Head of caudate nucleus (tissue), 42 donors: ENCODE data around the gene SDR9C7.
"Not testable (repeated sequence)": the region's sequence is repeated elsewhere in the genome, so short reads cannot be mapped to it uniquely, and the experiment has no call there.

Source experiments
- DNase-seq, 42 donors: peaks; one replicate each; pipeline versions ENCODE4 v3.0.0 to v3.0.0-alpha.2; 2020 to 2021; ENCODE audit warnings: mixed read lengths in 7 of 42
- intact Hi-C: fragments of 100-400 bp; cut with DNase I; formaldehyde crosslinking; loops from one replicate; pipeline ENCODE4 v1.15.0; 2022

The SDR9C7 gene

DNA sequence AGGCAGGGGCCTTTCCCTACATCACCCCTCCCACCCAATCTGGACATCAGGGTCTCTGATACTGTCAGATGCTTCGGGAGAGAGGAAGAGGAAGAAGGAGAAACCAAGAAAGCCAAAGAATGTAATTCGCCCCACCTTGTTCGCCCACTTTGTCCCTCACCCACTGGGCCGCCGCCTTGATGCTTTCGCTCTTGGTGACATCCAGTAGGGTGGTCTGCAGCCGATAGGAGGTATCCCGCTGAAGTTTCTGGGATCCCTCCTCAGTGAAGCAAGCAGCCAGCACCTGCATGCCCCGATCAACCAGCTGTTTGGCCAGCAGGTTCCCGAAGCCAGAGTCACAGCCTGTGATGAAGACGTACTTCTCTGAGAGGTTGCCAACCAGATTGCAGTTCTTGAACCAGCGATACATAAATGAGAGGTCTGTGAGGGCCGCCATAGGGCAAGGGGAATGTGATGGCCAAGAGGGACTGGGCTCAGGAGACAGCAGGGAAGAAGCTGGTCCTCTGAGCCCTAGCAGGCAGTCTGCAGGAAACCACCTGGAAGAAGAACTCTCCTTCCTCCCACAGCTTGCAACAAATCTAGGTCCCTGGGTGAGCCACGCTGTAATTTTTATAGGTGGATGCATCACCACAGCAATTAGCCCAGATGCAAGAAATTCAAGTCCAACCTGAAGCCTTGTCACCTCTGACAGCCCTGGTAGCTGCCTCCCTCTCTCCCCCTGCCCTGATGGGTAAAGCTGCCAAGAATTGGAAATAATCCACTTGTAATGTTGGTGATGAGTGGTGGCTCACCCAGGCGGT is at the start of gene SDR9C7:
SDR9C7 (minus strand) TSS at position 583 of the 800 bp plus-strand sequence; CDS start at position 436, 147 bp downstream.
- intact Hi-C loops, result no loop called here
- DNase-seq, result no peak

DNA sequence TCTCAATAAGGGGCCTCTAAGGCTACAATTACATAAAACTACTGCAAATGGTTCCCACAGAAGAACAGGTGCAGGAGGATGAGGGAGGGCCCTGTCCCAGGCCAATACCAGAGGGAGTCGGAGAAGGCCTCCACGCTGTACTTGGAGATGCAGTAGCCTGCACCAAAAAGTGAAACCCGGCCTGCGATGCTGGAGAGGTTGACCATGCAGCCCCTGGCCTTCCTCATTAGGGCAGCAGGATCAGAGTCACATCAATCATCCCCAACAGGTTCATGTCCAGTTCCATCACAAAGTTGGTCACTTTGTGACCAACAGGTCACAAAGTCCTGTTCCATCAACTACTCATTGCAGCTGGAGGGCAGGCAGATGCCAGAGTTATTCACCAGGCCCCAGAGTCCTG is 49.2 kb upstream of the SDR9C7 start:
- intact Hi-C loops, result no loop called here
- DNase-seq, result no peak

DNA sequence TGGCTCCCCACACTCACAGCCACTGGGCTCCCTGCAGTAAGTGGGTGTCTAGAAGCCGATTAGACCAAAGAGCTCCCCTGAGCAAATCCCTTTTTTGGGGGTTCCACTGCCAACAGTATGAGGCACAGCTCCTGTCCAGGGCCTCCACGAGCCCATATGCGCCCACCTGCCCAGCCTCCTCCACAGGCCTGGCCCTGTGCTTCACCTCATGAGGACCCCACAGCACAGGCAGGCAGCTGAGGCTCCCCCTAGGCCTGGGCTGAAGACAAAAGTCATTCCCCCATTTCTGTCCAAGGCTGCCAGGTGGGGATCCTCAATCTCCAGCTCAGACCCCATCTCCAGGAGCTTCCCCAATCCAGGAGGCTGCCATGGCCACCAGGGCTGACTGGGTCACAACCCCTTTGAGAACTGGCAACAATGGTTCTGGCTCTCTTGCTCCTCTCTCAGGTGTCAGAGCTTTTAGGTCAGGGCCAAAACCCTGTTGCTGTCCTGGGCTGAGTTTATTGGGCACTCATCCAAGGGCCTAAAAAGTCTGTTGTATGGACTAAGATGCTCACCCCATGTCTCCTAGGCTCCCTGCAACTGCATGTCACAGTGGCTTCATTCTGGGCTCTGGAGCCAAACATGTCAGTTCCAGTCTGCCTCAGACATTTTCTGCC is 48.5 kb upstream of the SDR9C7 start:
- intact Hi-C loops, DNase-seq: not testable (repeated sequence)

DNA sequence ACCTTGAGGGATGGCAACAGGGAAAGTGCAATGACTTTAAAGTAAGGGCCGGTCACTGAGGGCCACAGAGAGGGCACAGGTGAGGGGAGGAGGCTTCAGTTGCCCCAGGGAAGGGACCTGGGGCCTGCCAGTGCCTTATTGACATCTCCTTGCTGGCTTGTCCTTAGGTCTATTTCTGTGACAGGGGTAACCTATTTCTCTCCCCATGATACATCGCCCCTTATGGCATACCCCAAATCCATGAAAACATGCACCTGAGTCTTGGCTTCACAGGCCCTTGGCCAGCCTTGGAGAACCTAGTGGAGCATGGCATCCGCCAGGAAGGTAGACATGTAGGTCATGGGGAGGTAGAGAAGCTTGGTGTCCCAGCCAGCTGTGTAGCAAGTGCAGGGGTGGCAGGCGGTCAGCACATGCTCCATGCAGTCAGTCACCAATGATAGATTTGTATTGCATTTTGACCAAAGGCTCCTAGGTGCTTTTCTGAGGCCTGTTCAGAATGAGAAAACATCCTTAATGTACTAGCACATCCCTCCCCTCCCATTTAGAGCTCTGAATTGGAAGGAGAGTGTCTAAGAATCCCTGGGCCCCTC is 46.8 kb upstream of the SDR9C7 start:
- DNase-seq, result no peak
- intact Hi-C loops, result no loop called here

DNA sequence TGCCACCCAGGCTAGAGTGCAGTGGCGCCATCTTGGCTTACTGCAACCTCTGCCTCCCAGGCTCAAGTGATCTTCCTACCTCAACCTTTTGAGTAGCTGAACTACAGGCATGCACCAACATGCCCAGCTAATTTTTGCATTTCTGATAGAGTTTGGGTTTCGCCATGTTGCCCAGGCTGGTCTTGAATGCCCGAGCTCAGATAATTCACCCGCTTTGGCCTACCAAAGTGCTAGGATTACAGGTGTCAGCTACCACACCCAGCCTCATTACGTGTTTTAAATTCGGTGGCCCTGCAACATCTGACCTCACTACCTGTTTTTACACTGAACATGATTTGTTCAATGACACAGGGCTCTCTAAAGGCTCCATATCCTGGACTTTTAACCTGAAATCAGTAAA is 46.1 kb upstream of the SDR9C7 start:
- no peak for DNase-seq

DNA sequence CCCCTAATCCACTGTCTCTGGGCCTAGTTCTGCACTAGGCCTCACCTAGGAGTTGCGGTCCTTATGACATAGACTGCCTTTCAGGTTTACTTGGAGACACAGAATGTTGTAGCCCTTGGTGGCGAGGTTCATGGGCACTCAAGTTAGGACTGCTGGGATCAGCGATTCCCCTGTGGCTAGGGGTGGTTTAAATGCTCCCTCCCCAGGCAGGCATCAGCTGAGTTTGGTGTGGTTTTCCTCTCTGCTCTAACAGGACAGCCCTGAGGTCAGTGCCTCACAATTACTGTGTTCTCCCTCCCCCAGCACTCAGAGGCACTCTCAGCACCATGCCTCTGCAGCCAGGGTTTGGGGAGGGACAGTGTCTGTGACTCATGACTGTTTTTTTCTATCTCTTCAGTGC is 45.4 kb upstream of the SDR9C7 start:
- DNase-seq, result no peak
- intact Hi-C loops, result no loop called here

More for the DNA sequence above, 46.1 kb upstream of the SDR9C7 start:
- intact Hi-C loops, result no loop called here

DNA sequence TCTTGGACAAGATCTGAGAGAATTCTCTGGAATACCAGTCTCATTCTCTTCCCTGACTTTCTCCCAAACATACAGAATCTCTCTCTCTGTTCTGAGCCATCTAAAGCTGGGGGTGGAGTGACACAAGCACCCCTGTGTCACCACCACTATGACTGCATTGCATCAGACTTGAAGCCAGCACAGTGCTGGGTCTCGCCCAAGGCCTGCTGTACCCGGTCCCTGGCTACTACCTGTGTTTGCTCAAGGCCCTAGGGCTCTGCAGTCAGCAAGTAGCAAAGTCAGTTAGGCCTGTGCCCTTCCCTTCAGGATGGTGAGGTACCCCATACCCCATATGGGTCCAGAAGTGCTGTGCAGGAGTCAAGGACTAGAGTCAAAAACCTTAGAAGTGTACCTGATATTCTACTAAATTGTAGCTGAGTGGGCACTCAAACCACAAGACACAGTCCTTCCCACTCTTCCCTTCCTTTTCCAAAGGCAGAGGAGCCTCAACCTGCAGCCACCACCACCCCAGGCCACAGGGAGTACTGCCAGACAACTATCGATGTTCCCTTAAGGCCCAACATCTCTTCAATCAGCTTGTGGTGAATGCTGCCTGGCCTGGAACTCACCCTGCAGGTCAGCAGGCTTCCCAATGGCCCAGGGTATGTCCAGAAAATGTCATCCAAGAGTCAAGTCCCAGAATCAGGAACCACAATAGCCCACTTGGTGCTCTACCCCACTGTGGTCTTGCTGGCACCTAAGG is 44.4 kb upstream of the SDR9C7 start:
- intact Hi-C loops, result no loop called here
- DNase-seq, result no peak

DNA sequence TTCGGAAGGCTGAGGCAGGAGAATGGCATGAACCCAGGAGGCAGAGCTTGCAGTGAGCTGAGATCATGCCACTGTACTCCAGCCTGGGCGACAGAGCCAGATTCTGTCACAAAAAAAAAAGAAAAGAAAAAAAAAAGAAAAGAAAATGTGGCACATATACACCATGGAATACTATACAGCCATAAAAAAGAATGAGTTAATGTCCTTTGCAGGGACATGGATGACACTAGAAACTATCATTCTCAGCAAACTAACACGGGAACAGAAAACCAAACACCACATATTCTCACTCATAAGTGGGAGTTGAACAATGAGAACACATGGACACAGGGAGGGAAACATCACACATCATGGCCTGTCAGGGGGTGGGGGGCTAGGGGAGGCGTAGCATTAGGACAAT is 43.2 kb upstream of the SDR9C7 start:
- intact Hi-C loops, DNase-seq: not testable (repeated sequence)

DNA sequence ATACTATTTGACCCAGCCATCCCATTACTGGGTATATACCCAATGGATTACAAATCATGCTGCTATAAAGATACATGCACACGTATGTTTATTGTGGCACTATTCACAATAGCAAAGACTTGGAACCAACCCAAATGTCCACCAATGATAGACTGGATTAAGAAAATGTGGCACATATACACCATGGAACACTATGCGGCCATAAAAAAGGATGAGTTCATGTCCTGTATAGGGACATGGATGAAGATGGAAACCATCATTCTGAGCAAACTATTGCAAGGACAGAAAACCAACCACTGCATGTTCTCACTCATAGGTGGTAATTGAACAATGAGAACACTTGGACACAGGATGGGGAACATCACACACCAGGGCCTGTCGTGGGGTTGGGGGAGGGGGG is 40.0 kb upstream of the SDR9C7 start:
- intact Hi-C loops, DNase-seq: not testable (repeated sequence)

DNA sequence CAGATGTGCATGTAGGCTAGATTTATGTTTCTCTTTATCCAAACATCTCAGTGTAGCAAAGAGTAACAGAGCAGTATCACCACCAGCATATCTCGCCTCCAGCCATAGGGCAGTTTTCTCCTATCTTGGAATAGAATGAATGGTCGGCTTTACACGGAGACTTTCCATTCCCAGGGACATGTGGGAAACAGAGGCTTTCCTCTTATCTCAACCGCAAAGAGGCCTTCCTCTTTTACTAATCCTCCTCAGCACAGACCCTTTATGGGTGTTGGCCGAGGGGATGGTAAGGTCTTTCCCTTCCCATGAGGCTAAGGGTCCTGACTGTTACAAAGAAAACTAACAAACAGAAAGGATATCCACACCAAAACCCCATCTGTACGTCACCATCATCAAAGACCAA is 34.7 kb upstream of the SDR9C7 start:
- DNase-seq, intact Hi-C loops: not testable (repeated sequence)

DNA sequence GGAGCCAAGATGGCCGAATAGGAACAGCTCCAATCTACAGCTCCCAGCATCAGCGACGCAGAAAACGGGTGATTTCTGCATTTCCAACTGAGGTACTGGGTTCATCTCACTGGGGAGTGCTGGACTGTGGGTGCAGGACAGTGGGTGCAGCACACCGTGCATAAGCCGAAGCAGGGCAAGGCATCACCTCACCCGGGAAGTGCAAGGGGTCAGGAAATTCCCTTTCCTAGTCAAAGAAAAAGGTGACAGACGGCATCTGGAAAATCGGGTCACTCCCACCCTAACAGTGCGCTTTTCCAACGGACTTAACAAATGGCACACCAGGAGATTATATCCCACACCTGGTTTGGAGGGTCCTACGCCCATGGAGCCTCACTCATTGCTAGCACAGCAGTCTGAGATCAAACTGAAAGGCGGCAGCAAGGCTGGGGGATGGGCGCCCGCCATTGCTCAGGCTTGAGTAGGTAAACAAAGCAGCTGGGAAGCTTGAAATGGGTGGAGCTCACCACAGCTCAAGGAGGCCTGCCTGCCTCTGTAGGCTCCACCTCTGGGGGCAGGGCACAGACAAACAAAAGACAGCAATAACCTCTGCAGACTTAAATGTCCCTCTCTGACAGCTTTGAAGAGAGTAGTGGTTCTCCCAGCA is 31.9 kb upstream of the SDR9C7 start:
- DNase-seq, intact Hi-C loops: not testable (repeated sequence)

DNA sequence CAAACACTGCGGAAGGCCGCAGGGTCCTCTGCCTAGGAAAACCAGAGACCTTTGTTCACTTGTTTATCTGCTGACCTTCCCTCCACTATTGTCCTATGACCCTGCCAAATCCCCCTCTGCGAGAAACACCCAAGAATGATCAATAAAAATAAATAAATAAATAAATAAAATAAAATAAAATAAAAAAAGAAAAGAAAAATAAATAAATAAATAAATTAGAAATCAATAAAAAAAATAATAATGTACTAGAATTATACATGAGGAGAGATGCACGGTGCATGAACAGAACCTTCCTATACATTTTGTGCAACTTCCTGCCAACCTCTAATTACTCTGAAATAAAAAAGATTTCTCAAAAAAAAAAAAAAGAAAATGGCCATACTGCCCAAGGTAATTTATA is 30.9 kb upstream of the SDR9C7 start:
- intact Hi-C loops, DNase-seq: not testable (repeated sequence)

DNA sequence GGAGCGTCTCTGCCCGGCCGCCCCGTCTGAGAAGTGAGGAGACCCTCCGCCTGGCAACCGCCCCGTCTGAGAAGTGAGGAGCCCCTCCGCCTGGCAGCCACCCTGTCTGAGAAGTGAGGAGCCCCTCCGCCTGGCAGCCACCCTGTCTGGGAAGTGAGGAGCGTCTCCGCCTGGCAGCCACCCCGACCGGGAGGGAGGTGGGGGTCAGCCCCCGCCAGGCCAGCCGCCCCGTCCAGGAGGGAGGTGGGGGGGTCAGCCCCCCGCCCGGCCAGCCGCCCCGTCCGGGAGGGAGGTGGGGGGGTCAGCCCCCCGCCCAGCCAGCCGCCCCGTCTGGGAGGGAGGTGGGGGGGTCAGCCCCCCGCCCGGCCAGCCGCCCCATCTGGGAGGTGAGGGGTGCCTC is 29.3 kb upstream of the SDR9C7 start:
- DNase-seq, intact Hi-C loops: not testable (repeated sequence)

DNA sequence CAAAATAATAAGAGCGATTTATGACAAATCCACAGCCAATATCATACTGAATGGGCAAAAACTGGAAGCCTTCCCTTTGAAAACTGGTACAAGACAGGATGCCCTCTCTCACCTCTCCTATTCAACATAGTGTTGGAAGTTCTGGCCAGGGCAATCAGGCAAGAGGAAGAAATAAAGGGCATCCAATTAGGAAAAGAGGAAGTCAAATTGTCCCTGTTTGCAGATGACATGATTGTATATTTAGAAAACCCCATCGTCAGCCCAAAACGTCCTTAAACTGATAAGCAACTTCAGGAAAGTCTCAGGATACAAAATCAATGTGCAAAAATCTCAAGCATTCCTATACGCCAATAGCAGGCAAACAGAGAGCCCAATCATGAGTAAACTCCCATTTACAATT is 28.0 kb upstream of the SDR9C7 start:
- DNase-seq, intact Hi-C loops: not testable (repeated sequence)

DNA sequence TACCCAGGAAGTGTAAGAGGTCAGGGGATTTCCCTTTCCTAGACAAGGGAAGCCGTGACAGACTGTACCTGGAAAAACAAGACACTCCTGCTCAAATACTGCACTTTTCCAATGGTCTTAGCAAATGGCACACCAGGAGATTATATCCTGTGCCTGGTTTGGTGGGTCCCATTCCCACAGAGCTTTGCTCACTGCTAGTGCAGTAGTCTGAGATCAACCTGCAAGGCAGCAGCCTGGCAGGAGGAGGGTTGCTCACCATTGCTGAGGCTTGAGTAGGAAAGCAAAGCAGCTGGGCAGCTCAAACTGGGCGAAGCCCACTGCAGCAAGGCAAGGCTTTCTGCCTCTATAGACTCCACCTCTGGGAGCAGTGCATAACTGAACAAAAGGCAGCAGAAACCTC is 24.2 kb upstream of the SDR9C7 start:
- intact Hi-C loops, result no loop called here
- DNase-seq, result peak in 1 of 42 donors; percentile 4

DNA sequence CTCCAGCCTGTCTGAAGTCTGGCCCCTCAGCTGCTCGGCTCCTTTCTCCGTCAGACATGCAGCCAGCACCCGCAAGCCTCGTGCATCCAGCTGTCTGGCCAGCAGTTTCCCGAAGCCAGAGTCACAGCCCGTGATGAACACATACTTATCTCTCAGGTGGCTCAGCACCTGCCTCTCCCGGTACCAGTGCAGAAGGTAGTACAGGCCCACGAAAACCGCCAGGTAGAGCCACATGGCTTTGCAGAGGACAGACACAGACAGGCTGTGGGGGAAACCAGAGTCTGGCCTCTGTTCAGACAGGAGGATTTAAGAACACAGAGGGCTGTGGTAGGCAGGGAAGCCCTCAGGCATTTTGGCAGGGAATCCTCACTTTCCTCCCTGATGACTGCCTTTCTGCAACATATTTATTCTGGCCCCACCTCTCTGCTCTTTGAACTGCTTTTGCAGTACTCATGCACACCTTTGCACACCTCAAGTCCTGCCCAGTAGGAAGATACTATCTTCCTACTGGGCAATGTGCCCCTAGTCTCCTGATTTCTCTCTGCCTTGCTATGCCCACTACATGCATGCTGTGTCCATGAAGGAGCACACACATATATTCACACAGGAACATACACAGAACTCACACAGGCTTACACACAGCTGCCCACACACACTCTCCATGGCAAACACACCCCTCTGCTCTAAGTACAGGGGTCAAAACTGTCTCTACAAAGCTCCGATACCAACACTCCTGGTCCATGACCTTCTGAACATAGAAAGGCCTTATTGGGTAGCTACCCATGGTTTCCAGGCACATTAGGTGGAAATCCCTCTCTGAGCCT is 23.2 kb upstream of the SDR9C7 start, which contains the start of gene RDH16:
RDH16 (minus strand) TSS at position 380 of the 824 bp plus-strand sequence; CDS start at position 234, 146 bp downstream.
- peak in 1 of 42 donors; percentile 13 for DNase-seq
- intact Hi-C loops, result no loop called here

DNA sequence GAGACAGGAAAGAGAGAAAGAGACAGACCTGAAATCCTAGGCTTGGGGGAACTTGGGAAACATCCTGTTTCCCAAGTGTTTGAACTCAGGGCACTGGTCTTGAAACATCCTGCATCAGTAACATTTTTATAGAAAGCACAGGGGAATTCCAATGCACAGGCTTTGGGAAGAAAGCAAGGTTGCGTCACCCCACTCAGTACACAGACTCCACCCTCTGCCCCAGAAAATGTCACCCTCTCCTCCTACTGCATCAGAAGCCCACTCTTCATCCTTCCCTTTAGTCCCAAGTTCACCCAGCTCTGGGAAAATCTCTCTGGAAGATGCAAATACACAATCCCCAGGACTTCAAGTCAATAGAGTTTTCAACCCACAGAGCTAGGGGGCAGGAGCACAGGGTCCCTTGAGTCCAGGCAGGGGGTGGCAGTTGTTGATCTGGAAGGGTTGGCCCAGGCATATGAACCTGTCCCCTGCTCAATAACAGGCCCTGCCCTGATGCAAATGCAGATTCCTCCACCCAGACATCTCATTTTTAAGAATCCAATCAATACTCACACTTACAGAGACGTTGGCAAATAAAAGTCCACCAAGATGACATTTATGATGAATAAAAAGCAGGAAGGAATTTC is 21.5 kb upstream of the SDR9C7 start:
- peak in 1 of 42 donors; percentile 17 for DNase-seq
- intact Hi-C loops, result no loop called here

DNA sequence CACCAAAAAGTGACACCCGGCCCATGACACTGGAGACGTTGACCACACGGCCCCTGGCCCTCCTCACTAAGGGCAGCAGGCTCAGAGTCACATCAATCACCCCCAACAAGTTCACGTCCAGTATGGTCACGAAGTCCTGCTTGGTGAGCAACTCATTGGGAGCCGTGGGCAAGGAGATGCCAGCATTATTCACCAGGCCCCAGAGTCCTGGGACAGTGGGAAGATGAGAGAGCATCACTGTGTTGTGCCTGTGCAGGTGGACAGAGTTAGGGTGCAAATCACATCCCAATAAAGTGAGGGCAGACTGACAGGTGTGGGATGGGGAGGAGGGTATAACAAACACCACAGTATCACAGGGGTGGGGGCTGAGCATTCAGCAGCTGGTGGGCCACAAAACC is 20.7 kb upstream of the SDR9C7 start:
- DNase-seq, result peak in 1 of 42 donors; percentile 16
- intact Hi-C loops, result no loop called here
